Lung (tissue), 12 donors: ENCODE measurements around the gene ARHGEF17. TPM values are rescaled to one million over a fixed set of nuclear protein-coding genes. Genes with fewer than 3 reads are reported as not detected.

Experiments
- ATAC-seq: fragments of 200-7000 bp; cut with Tn5 transposase; one replicate; pipeline ENCODE4 v1.9.1; 2020; ENCODE audit warnings: moderate number of reproducible peaks; ENCODE audit not compliant: insufficient read depth, low FRiP score
- DNase-seq, 3 donors: peaks; one replicate each; pipeline ENCODE4 v3.0.0-alpha.2; 2013 to 2017
- H3K27ac ChIP-seq, 2 donors: one replicate each; pipeline ENCODE4 v1.5.1; 2013; ENCODE audit warnings: mild to moderate bottlenecking in 2 of 2, moderate library complexity in 2 of 2, control low read depth in 1 of 2, inconsistent platforms in 1 of 2, low read depth in 1 of 2, low read length in 1 of 2
- H3K27me3 ChIP-seq, 3 donors: one replicate each; pipeline ENCODE4 v1.5.1; 2013; ENCODE audit warnings: low read length in 2 of 3; ENCODE audit not compliant: control insufficient read depth in 3 of 3, insufficient read depth in 3 of 3
- H3K36me3 ChIP-seq, 4 donors: one replicate each; pipeline ENCODE4 v1.5.1; 2013; ENCODE audit warnings: low read length in 4 of 4, mild to moderate bottlenecking in 1 of 4, moderate library complexity in 1 of 4; ENCODE audit not compliant: control insufficient read depth in 4 of 4, insufficient read depth in 4 of 4
- H3K4me1 ChIP-seq, 5 donors: one replicate each; pipeline ENCODE4 v1.5.1; 2013; ENCODE audit warnings: low read length in 5 of 5, mild to moderate bottlenecking in 2 of 5, moderate library complexity in 1 of 5; ENCODE audit not compliant: control insufficient read depth in 5 of 5, insufficient read depth in 5 of 5
- H3K4me3 ChIP-seq: one replicate; pipeline ENCODE4 v1.5.1; 2013; ENCODE audit warnings: mild to moderate bottlenecking, control low read depth, moderate library complexity
- H3K9ac ChIP-seq, 2 donors: one replicate each; pipeline ENCODE4 v1.5.1; 2013; ENCODE audit warnings: low read length in 2 of 2, control low read depth in 1 of 2; ENCODE audit not compliant: insufficient read depth in 1 of 2
- H3K9me3 ChIP-seq, 4 donors: one replicate each; pipeline ENCODE4 v1.5.1; 2013; ENCODE audit warnings: low read length in 3 of 4, mild to moderate bottlenecking in 1 of 4, moderate library complexity in 1 of 4; ENCODE audit not compliant: control insufficient read depth in 4 of 4, insufficient read depth in 3 of 4
- CTCF ChIP-seq: IDR thresholded peaks from 2 replicates; pipeline ENCODE4 v1.5.1; 2012; ENCODE audit warnings: mild to moderate bottlenecking; ENCODE audit errors: control extremely low read depth, extremely low read depth
- WGBS, 2 donors: extraction: QIAGEN DNeasy Blood & Tissue Kit; methylation state at CpG; one replicate each; pipeline ENCODE4 v1.1.7; 2013; 5-methylcytosine and 5-hydroxymethylcytosine counted together
- polyA plus RNA-seq, 2 donors: library from polyadenylated mRNA; stranded (reverse); fragments of 200-250 nt; gene quantifications; one replicate each; pipeline ENCODE4 v1.2.1, GENCODE V29; 2013
- total RNA-seq, 2 donors: library from RNA; depleted of rRNA in 1 of 2; stranded (reverse); fragments of >200 nt in 1 of 2; gene quantifications; one replicate each; pipeline ENCODE4 v1.2.1, GENCODE V29; 2014 to 2021
- donor health status: control.
- donor health status: control.
- donor health status: Bipolar disorder and iron deficiency.
- donor health status: healthy.
- donor health status: DM: yes; HTN: yes; CAD: no.

The ARHGEF17 gene
- total and polyA plus RNA-seq, 4 donors = 27.9 to 74.6 (median 53.5) TPM

GRCh38 chr11:73401924-73402833 lies 94.1 kb downstream of the ARHGEF17 start:
- ATAC-seq (no peak), DNase-seq (no peak)
- Histone ChIP-seq H3K36me3 (peaks cover 0 to 9% (median 3%) of the 10 kb centered on the region in 4 donors), H3K27me3 (no peaks in the 10 kb centered on the region), H3K27ac (no peak overlapping the region), H3K4me3 (no peak overlapping the region), H3K9ac (no peak overlapping the region), H3K9me3 (no peaks in the 10 kb centered on the region), H3K4me1 (no peaks in the 10 kb centered on the region)
- no peak for TF ChIP-seq CTCF
- WGBS, 2 donors = 92 to 96% methylated on average over 15 of the region's 15 CpGs

- no peak overlapping the region for H3K9ac ChIP-seq
- ATAC-seq (no peak), DNase-seq (no peak)
- no peaks in the 10 kb centered on the region for H3K4me1 ChIP-seq
- no peak overlapping the region for H3K27ac ChIP-seq
- no peaks in the 10 kb centered on the region for H3K27me3 ChIP-seq
- no peak overlapping the region for H3K4me3 ChIP-seq
- no peak for TF ChIP-seq CTCF
- 85 to 88% methylated on average over 1 of the region's 1 CpG for WGBS, 2 donors
- no peaks in the 10 kb centered on the region for H3K9me3 ChIP-seq
- peaks cover 0 to 13% (median 4%) of the 10 kb centered on the region in 4 donors for H3K36me3 ChIP-seq
Observed at GRCh38 chr11:73402834-73403185, 94.7 kb downstream of the ARHGEF17 start.

GRCh38 chr11:73403541-73403940 lies 95.5 kb downstream of the ARHGEF17 start:
- no peak for DNase-seq
- no peak overlapping the region for H3K27ac ChIP-seq
- 92 to 95% methylated on average over 5 of the region's 5 CpGs for WGBS, 2 donors
- TF ChIP-seq CTCF = no peak
- no peaks in the 10 kb centered on the region for H3K27me3 ChIP-seq
- no peaks in the 10 kb centered on the region for H3K9me3 ChIP-seq
- peaks cover 0 to 17% (median 10%) of the 10 kb centered on the region in 4 donors for H3K36me3 ChIP-seq
- H3K9ac ChIP-seq = no peak overlapping the region
- no peak for ATAC-seq
- no peak overlapping the region for H3K4me3 ChIP-seq
- H3K4me1 ChIP-seq = no peaks in the 10 kb centered on the region
